Lower leg skin (tissue), 4 donors: ENCODE results near the gene CYP4A22. TPM values are rescaled to one million over a fixed set of nuclear protein-coding genes. Genes with fewer than 3 reads are reported as not detected.
A peak's percentile ranks its signal among the peaks of the same experiment; 100 is the strongest.
"Not testable (repeated sequence)": the region's sequence is repeated elsewhere in the genome, so short reads cannot be mapped to it uniquely, and the experiment has no call there.

ENCODE experiments used
- DNase-seq, 2 donors: peaks; one replicate each; pipeline ENCODE4 v3.0.0-alpha.2; 2019; ENCODE audit warnings: low spot score in 2 of 2
- H3K4me3 ChIP-seq: fragments of 200-600 bp; sonication (generic); 2 replicates; pipeline ENCODE4 v1.5.1; 2017; ENCODE audit warnings: mild to moderate bottlenecking, low read depth; ENCODE audit not compliant: poor library complexity, severe bottlenecking
- POLR2A ChIP-seq, 2 donors: fragments of 450-650 bp; IDR thresholded peaks; one replicate each; pipeline ENCODE4 v1.6.1; 2016 to 2017; ENCODE audit warnings: antibody characterized with exemption in 2 of 2, mild to moderate bottlenecking in 1 of 2, moderate library complexity in 1 of 2
- WGBS, 2 donors: methylation state at CpG; one replicate each; pipeline ENCODE4 v1.1.5; 2018; 5-methylcytosine and 5-hydroxymethylcytosine counted together
- intact Hi-C: fragments of 100-400 bp; cut with DNase I; formaldehyde crosslinking; loops from one replicate; pipeline ENCODE4 v1.15.0; 2023; ENCODE audit warnings: low total_unique reads
- total RNA-seq, 4 donors: library from RNA; depleted of rRNA; stranded (reverse); fragments of >200 nt; gene quantifications; one replicate each; pipeline ENCODE4 v1.1.0, GENCODE V29; 2016
- TF ChIP-seq, protein P1 (sequence below), 3 donors: fragments of 450-650 bp; IDR thresholded peaks; one replicate each; pipeline ENCODE4 v1.5.1; 2016; ENCODE audit warnings: antibody characterized with exemption in 3 of 3, mild to moderate bottlenecking in 3 of 3, moderate library complexity in 2 of 3

Gene CYP4A22
- total RNA-seq, 4 donors from 2014 or later: 0.16 TPM; not detected in 3

DNA sequence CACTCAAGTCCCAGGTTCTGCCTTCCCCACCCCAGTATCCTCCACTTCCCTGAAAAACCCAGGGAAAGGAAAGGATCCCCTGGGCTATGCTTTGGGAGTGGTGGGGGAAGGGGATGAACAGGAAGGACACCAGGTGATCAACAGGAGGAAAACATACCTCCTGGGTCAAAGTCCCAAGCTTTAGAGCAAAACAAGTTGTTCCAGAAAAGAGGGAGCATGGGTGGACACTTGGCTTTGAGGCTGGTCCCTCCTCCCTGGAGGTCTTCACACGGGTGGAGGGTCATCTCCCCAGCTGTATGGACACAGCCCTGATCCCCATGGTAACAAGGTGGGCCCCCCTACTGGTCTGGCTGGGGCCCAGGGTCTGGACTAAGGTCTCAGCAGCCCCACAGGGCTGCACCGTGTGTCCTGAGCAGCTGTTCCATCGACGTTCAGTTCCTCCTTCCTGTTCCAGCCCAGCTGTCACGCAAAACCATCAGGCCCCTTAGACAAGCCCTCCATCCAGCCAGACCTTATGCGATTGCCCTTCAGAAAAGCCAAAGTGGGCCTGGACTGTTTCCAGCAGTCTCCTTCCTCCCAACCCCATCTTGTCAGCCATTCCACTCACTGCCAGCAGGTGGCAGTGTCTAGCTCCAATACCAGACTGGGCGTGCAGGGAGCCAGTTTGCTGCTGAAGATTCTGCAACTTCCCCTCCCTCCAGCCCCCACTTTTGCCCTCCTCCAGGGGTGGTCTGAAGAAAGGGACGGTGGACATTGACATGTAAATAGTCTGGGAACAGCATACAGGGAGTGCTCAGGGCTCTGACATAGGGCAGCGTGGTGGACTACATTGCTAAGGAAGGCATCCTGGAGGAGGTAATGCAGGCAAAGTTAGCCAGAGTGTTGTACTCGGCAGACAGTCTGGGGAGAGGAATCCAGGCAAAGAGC is 55.5 kb downstream of the CYP4A22 start:
- peak; percentile 67 to 96 for DNase-seq
- H3K4me3 ChIP-seq: no peak overlapping the region
- intact Hi-C loops: no loop called here

GRCh38 chr1:47193496-47193895 is 56.3 kb downstream of the CYP4A22 start:
- intact Hi-C loops, H3K4me3 ChIP-seq: not testable (repeated sequence)
- peak; percentile 8 to 39 for DNase-seq
- WGBS, 2 donors: 86 to 90% methylated on average over 10 of the region's 10 CpGs

More for the DNA sequence above, 55.5 kb downstream of the CYP4A22 start:
- TF ChIP-seq, protein P1, sequence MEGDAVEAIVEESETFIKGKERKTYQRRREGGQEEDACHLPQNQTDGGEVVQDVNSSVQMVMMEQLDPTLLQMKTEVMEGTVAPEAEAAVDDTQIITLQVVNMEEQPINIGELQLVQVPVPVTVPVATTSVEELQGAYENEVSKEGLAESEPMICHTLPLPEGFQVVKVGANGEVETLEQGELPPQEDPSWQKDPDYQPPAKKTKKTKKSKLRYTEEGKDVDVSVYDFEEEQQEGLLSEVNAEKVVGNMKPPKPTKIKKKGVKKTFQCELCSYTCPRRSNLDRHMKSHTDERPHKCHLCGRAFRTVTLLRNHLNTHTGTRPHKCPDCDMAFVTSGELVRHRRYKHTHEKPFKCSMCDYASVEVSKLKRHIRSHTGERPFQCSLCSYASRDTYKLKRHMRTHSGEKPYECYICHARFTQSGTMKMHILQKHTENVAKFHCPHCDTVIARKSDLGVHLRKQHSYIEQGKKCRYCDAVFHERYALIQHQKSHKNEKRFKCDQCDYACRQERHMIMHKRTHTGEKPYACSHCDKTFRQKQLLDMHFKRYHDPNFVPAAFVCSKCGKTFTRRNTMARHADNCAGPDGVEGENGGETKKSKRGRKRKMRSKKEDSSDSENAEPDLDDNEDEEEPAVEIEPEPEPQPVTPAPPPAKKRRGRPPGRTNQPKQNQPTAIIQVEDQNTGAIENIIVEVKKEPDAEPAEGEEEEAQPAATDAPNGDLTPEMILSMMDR (IDR thresholded peaks at IDR 0.05): peak in 1 of 3 donors; percentile 77
- no peak for TF ChIP-seq POLR2A (IDR thresholded peaks at IDR 0.05)
- WGBS, 2 donors: 12 to 18% methylated on average over 10 of the region's 10 CpGs

DNA sequence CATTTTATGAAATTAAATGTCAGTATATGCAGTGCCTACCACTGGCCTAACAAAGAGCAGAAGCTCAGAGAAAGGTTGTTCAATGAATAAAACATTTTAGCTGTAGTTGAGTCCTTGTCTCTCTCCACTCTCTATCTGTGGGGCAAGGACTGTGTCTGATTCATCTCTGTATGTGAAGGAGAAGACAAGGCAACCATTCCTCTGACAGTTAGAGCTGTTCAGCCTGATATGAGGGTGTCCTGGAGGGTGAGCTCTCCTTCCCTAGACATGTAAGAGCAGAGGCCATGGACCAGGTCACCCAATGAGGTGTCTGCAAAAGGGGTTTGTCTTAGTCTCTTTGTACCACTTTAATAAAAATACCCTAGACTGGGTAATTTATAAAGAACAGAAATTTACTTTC is 57.1 kb downstream of the CYP4A22 start:
- no peak overlapping the region for H3K4me3 ChIP-seq
- no peak for TF ChIP-seq POLR2A (IDR thresholded peaks at IDR 0.05)
- TF ChIP-seq, protein P1 (IDR thresholded peaks at IDR 0.05): no peak
- peak in 1 of 2 donors; percentile 36 for DNase-seq
- intact Hi-C loops: no loop called here

- intact Hi-C loops, H3K4me3 ChIP-seq: not testable (repeated sequence)
- 86% methylated on average over 9 of the region's 9 CpGs for WGBS, 2 donors
- DNase-seq: peak in 1 of 2 donors; percentile 59
These were observed 58.7 kb downstream of the CYP4A22 start for GRCh38 chr1:47195981-47196380.

GRCh38 chr1:47196622-47197021 is 59.4 kb downstream of the CYP4A22 start:
- TF ChIP-seq, protein P1 (IDR thresholded peaks at IDR 0.05): no peak
- no peak for TF ChIP-seq POLR2A (IDR thresholded peaks at IDR 0.05)
- peak in 1 of 2 donors; percentile 74 for DNase-seq
- intact Hi-C loops: no loop called here
- 54% methylated on average over 3 of the region's 3 CpGs for WGBS, 2 donors
- no peak overlapping the region for H3K4me3 ChIP-seq

- TF ChIP-seq, protein P1 (IDR thresholded peaks at IDR 0.05): no peak
- no peak for TF ChIP-seq POLR2A (IDR thresholded peaks at IDR 0.05)
- WGBS, 2 donors: 84 to 85% methylated on average over 4 of the region's 4 CpGs
- no peak overlapping the region for H3K4me3 ChIP-seq
- no peak for DNase-seq
- intact Hi-C loops: no loop called here
These were observed 61.0 kb downstream of the CYP4A22 start for GRCh38 chr1:47198214-47198613.

Other genes with a start within 250 kb of the CYP4A22 start
- under 1 TPM in 1 of 4 donors, not detected in 3; 0.29 TPM for gene CYP4A11, start 196.0 kb upstream of the CYP4A22 start, total RNA-seq
- 10 to 100 TPM in 3 of 4 donors, 1 to 10 TPM in 1; 3.1 to 14.8 (median 12.1) TPM for gene CYP4X1, start 113.8 kb upstream of the CYP4A22 start, total RNA-seq
- gene CYP4Z1, start 70.2 kb upstream of the CYP4A22 start, total RNA-seq: 1 to 10 TPM in 3 of 4 donors, not detected in 1; 1.1 to 2.9 (median 1.1) TPM
- 100 to 1,000 TPM; 121 to 267 (median 125) TPM for gene PDZK1IP1, start 52.6 kb downstream of the CYP4A22 start, total RNA-seq
- gene TAL1, start 94.8 kb downstream of the CYP4A22 start, total RNA-seq: 1 to 10 TPM in 3 of 4 donors, under 1 TPM in 1; 0.76 to 4.7 (median 2.0) TPM
- 1 to 10 TPM; 1.8 to 9.7 (median 4.3) TPM for gene STIL, start 176.7 kb downstream of the CYP4A22 start, total RNA-seq
- 10 to 100 TPM; 52.6 to 97.9 (median 73.5) TPM for gene CMPK1, start 196.3 kb downstream of the CYP4A22 start, total RNA-seq